RKO (cell line): ENCODE data around the gene DNAJC10.
"Not testable (repeated sequence)": the region's sequence is repeated elsewhere in the genome, so short reads cannot be mapped to it uniquely, and the experiment has no call there.

ENCODE experiments used
- DNase-seq: peaks from one replicate; pipeline ENCODE4 v3.0.0-alpha.2; 2016; ENCODE audit warnings: low spot score

The DNAJC10 gene, protein sequence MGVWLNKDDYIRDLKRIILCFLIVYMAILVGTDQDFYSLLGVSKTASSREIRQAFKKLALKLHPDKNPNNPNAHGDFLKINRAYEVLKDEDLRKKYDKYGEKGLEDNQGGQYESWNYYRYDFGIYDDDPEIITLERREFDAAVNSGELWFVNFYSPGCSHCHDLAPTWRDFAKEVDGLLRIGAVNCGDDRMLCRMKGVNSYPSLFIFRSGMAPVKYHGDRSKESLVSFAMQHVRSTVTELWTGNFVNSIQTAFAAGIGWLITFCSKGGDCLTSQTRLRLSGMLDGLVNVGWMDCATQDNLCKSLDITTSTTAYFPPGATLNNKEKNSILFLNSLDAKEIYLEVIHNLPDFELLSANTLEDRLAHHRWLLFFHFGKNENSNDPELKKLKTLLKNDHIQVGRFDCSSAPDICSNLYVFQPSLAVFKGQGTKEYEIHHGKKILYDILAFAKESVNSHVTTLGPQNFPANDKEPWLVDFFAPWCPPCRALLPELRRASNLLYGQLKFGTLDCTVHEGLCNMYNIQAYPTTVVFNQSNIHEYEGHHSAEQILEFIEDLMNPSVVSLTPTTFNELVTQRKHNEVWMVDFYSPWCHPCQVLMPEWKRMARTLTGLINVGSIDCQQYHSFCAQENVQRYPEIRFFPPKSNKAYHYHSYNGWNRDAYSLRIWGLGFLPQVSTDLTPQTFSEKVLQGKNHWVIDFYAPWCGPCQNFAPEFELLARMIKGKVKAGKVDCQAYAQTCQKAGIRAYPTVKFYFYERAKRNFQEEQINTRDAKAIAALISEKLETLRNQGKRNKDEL

DNA sequence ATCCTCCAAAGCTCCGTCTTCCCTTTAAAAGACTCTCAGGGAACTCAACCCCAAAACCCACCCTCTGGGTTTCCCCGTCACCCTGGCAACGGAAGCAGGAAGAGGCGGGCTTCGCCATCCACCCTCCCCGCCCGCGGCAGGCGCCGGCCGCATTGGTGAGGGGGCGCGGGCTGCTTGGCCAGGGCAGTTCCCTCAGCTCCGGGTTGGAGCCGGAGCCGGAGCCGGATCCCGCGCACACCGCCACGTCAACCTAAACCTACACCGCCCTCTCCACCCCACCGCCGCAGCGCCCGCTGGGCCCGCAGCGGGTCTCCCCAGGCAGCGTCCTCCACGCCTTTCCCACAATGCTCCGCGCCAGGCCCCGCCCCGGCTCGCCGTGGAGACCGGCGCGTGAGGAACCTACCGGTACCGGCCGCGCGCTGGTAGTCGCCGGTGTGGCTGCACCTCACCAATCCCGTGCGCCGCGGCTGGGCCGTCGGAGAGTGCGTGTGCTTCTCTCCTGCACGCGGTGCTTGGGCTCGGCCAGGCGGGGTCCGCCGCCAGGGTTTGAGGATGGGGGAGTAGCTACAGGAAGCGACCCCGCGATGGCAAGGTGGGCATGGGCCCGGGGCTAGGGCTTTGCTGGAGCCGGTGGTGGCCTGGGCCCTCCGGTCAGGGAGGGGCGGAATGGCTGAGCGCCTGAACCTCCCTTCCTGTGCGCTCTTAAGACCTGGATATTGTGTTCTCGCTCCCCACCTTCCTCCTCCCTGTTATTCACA lies at the start of gene DNAJC10:
Gene DNAJC10, plus strand, starts transcription at position 366 of the 758 bp plus-strand sequence. CDS start 1,830 bp downstream, outside the sequence.
- peak; percentile 83 for DNase-seq

DNA sequence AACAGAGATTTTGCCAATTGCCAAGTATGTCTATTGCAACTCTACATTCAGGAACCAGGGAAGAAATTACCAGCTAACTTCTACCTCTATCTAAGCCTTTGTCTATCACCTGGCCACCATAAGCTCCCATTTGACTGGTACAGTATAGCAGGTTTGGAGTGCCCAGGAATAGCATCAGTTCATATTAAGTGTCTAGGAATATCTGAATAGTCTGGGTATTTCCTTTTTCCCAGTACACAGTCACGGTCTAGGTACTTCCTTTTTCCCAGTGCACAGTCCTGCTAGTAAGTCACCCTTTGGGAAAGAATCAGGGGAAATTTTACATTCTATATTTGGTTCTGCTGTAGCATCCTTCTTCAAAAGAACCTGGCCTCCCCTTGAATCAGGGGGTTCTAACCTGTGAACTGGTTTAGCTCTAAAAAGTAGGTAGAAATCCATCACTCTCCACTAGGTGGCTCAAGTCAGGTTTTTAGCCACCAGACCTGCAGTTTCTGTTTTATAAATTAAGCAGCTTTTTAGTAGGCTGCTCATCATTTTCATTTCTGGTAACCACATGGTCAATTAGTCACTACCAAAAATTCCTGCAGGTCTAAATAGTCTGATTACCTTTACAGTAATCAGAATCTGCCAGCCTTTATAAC lies 49.3 kb upstream of the DNAJC10 start:
- DNase-seq = peak; percentile 48

DNA sequence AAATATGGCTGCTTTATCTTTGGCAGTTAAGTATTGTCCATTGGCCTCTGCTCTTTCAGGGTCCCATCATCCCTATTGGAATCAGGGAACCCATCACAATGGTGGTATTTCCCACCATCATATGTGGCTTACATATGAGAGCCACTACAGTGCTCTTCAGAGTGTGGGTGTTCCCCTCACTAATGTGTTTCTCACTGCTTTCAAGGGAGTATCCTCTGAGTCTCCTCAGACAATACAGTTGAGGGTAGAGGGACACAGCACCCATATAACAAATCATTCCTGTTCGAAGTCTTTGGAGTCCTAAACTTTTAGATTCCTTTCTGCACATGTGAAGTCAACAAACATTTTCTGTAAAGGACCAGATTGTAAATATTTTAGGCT lies 48.8 kb upstream of the DNAJC10 start:
- no peak for DNase-seq

DNA sequence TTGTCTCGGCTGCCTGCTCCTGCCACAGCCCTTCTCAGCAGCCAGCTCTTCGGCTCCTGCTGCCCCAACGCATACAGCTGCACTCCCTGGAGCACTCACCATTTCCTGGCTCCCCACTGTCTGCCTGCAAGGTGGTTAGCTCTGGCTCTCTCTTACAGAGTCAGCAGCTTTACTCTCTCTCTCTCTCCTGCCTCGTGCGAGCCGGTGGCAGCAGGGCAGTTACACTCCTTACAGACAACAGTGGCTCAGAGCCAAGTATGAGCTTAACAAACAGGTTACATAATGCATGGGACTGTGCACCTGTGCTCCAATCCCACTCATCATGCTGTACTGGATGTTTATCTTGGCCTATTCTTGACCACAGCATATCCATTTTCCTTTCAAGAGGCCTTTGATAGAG lies 47.4 kb upstream of the DNAJC10 start:
- DNase-seq = no peak

DNA sequence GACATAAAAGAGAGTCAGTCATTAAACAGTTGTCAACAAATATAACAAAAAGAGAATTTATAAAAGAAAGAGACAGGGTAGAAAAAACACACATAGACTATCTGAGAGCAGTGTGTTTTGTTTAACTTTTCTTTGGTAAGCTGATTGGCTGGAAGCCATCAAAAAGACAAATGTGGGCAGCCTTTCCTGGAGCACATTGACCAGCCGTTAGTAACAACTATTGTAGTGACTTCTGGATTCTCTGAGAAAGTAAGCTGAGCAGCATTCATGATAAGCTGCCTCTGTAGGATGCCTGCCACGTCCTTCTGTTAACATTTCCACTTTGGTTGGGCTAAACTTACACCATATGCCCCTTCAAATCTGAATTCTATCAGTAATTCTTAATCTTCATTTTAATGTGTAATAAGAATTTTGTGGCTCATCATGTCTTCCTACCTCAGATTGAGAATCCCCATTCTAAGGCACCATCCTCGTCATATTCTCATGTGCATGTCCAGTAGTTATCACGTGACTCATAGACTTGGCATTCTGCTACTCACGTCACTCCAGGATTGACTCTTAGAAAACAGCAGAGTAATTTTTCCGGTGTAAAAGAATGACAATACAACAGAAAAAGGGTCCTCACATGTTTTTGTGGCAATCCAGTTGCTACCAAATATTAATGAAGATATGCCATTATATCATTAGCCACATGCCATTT lies 43.4 kb upstream of the DNAJC10 start:
- DNase-seq = peak; percentile 85

DNA sequence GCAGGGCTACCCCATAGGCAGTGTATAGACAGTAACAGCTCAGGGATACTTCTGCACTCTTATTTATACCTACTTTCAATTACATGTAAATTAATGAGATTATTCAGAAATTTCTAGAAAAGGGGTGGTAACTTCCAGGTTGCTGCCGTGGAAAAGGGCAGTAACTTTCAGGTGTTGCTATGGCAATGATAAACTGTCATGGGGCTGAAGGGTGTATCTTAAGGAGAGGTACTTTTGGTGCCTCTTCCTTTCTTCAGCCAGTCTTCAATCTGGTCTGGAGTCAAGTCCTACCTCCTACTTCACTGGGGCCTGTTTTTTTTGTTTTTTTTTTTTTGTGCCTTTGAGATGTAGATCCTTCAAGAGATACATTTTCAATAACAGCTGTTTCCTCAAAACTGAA lies 35.2 kb upstream of the DNAJC10 start:
- DNase-seq = no peak

DNA sequence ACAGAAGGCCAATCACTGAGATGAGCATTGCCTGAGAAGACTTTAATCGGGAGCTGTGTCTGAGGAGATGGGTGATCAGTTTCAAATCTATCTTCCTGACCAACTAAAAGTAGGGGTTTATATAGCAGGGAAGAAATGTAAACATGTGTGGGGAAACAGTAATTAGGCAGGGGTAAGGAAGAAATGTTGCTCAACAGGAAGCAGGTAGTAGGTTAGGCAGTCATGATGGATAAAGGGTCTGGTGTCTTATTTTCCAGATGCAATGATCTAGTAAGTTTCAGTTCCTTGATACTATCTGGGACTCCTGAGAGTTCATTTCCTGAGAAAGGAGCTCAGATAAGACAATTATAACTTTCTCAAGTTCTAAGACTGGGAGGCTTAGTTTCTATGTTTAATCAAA lies 33.8 kb upstream of the DNAJC10 start:
- DNase-seq = no peak

DNA sequence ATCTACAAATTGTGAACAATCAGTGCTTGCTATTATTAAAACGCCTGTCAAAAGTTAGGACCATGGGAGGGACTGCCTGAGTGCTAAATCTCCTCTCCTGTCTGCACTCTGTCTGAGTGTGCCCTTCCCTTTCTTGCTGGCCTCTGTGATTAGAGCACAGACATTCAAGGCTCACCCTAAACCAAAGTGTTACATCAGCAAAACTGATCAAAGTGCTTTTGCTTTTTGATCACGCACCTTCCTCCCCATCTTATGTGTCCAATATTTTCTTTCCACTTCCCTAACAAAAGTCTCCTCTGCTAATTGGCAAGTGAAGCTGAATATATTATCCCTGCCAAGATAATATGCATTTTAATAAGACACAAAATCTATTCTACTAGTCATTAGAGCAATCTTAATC lies 30.5 kb upstream of the DNAJC10 start:
- DNase-seq = no peak

DNA sequence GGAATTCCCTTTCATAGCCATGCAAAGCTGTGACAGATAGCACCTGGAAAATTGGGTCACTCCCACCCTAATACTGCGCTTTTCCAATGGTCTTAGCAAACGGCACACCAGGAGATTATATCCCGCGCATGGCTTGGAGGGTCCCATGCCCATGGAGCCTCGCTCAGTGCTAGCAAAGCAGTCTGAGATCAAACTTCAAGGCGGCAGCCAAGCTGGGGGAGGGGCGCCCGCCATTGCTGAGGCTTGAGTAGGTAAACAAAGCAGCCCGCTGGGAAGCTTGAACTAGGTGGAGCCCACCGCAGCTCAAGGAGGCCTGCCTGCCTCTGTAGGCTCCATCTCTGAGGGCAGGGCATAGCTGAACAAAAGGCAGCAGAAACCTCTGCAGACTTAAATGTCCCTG lies 29.3 kb upstream of the DNAJC10 start:
- not testable (repeated sequence) for DNase-seq

DNA sequence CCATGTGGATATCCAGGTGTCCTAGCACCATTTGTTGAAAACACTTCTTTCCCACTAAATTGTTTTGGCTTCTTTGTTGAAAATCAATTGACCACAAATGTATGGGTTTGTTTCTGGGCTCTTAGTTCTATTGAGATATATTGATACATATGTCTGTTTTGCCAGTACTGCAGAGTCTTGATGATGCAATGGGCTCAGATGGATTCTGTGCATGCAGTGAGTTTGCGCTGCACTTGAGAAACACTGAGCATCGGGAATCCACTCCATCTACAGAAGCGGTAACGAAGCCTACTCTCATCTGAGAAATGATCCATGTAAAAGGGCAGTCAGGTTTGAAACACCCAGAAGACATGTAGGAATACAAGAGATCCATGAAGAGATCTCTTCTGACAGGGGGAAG lies 21.9 kb upstream of the DNAJC10 start:
- DNase-seq = no peak

DNA sequence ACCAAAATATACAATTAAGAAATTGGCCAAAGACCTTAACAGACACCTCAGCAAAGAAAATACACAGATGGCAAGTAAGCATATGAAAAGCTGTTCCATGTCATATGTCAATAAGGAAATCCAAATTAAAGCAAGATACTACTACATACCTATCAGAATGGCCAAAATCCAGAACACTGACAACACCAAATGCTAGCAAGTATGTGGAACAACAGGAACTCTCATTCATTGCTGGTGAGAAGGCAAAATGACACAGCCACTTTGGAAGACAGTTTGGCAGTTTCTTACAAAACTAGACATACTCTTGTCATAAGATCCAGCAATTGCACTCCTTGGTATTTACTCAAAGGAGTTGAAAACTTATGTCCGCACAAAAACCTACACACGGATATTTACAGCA lies 20.3 kb upstream of the DNAJC10 start:
- no peak for DNase-seq

DNA sequence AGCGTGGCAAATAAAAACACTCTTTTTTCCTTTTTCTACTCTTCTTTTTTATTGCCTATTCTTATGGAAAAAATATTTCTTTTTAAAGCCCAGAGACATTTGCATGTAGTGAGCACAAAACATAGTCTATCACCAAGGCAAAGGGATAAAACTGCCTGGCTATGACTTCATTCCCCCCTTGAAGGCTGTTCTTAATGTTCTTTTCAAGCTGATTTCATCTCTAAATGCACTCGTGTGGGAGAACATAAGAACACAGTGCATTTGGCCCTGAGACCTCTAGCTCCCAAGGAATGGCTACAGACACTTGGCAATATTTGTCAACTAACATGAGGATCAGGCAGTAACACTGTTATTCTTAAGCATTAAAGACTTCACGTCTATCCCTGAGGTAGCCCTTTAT lies 17.4 kb upstream of the DNAJC10 start:
- DNase-seq = no peak

DNA sequence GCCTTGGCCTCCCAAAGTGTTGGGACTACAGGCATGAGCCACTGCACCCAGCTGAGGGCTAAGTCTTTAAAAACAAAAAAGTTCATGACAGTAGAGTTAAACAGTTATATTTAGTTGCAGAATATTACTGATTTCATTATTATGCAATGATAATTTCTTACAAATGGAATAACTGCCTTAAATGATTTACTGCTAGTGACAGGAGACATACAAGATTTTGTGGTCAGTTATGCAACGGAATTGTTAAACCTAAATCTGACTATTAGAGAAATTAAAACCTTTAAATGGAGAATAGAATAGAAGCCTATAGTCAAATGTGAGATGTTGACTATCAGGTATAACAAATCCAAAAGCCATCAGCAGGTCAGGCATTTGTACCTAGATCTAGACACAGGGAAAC lies 10.3 kb upstream of the DNAJC10 start:
- no peak for DNase-seq

DNA sequence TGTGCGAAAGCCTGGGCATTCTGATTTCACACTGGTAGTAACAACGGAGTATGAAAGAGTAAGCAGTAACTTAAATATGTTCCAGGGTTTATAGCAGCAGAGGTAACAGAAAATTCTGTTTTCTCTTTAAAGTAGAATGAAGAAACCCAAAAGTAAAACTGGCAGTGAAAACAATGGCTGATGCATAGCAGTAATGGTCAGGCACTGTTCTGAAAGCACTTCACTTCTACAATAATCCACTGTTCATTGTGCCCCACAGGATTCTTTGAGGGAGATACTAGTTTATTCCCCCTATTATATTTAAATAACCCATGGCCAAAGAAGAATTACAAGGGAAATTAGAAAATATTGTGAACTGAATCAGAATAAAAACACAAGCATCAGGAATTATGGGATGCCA lies 9.3 kb upstream of the DNAJC10 start:
- no peak for DNase-seq

DNA sequence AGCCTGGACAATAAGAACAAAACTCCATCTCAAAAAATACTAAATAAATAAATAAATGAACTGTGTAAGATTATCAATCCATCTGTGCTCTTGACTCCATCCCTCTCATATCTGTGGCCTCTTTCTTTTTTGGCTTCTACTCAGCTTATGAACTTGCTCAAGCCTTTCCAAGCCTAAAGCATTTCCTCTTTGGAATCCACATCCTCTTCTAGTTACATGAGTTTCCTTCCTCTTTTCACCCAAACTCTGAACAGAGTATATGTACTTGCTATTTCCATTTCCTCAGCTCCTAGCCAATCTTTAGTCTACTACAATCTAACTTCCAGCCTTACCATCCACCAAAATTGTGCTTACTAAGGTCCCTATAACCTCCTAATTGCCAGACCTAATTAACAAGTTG lies 2.5 kb upstream of the DNAJC10 start:
- DNase-seq = no peak

DNA sequence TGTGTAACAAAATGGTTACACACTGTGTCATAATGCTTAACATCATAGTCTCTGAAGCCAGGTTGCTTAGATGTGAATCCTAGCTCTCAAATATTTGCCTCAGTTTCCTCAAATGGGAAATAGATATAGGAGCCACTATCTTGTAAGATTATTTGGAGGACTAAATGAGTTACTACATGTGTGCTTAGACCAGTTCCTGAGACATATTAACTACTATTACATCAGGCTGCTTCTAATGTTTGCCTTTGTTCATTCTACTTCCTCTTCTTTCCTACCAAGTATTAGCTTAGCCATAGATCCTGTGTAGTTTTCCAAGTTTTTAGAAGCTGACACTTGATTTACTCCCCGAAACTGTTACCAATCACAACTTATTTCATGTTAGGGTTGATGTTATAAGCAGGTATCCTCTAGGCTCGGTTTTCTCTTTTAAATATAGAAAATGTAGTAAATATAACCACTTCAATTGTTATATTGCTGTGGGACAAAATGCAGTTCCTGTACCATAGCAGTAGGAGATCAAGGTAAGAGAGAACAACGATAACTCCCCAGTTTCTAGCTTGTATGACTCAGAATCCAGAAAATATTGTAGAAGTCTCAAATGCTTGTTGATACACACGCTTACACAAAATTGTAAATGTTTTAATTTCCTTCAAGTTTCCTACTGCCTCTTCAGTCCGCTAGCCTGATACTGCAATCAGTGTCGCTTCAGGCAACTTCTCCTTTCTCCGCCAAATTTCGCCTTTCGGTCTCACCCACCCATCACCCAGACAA lies 751 bp upstream of the DNAJC10 start:
- DNase-seq = peak; percentile 71

DNA sequence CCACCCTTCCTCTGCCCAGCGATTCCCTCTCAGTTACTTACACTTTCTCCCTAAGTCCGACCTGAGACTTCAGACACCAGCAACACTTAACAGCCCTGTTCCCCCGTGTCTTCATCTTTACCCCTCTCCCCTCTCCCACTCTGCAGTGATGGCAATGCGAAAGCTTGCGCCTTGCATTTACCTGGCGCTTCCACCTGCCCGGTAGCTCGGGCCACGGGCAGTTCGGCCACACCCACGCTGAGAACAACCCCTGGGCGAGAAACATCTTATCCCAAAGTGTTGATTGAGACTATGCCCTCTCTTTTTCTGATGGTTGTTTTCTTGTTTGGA lies 558 bp downstream of the DNAJC10 start:
- DNase-seq = no peak

DNA sequence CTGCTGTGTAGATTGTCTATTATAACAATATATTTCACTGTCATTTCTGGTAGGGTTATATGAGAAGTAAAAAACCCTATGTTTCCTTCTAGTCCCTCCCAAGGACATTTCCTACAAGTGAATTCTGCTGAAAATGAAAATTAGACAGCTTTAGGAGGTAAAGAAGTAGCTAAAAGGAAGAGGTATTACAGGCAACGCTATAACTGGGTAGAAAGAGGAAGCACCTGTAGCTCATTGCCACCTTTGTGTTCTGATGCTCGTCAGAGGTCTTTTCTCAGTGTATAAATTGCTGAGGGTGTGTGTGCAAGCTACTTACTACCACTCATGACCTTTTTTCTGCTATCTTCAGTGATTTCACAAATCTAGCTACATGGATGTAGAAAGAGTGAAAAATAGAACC lies 1.4 kb downstream of the DNAJC10 start:
- DNase-seq = peak; percentile 10

DNA sequence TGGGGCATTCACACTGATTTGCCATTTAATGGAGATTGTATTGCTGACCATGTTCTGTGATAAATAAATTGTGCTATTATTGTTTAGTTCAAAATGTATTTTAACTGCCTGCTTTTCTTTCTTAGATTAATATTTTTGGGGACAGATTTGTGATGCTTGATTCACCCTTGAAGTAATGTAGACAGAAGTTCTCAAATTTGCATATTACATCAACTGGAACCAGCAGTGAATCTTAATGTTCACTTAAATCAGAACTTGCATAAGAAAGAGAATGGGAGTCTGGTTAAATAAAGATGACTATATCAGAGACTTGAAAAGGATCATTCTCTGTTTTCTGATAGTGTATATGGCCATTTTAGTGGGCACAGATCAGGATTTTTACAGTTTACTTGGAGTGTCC lies 1.8 kb downstream of the DNAJC10 start:
- no peak for DNase-seq

DNA sequence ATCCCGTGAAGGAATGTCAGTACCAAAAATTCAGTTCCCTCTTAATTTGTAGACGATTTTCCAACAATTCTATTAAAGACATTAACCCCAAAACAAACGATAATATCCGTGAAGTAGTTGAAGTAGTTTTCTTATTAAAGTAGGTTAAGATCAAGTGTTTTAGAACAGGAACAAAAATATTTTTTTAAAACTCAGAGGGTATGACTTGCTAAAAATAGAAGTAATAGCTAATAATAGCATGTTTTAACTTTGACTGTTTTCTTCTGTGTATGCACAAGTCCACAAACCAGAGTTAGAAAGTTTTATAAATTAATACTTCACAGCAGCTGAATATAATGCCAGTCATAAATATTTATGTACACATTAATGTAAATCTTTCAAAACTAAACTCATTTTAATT lies 2.4 kb downstream of the DNAJC10 start:
- DNase-seq = no peak

DNA sequence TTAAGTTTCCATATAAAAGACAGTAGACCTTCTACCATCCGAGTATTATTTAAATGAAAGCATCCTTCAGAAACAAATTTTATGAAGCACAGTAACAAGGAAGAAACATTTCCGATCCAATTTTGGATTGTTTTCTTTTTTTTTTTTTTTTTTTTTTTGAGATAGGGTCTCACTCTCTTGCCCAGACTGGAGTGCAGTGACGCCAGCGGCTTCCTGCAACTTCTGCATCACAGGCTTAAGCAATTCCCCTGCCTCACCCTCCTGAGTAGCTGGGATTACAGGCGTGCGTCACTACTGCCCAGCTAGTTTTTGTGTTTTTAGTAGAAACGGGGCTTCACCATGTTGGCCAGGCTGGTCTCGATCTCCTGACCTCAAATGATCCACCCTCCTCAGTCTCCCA lies 3.1 kb downstream of the DNAJC10 start:
- DNase-seq = not testable (repeated sequence)
